K562 (cell line): ENCODE results near the gene CCDC85B. TPM values are rescaled to one million over a fixed set of nuclear protein-coding genes. Genes with fewer than 3 reads are reported as not detected.

Experiments used
- CAMTA2 ChIP-seq: fragments of 250-450 bp; sonication (Bioruptor Pico); conservative IDR thresholded peaks from 2 replicates; pipeline ENCODE4 v1.5.1; 2022
- DDX20 ChIP-seq: fragments of 450-650 bp; IDR thresholded peaks from 2 replicates; pipeline ENCODE4 v1.6.1; 2016; ENCODE audit warnings: missing genetic modification characterization, low read depth, mild to moderate bottlenecking, missing compliant biosample characterization, moderate library complexity
- ELF2 ChIP-seq: fragments of 250-450 bp; sonication (Bioruptor Pico); IDR thresholded peaks from 2 replicates; pipeline ENCODE4 v1.5.0; 2021; ENCODE audit warnings: mild to moderate bottlenecking
- ESRRB ChIP-seq: fragments of 250-450 bp; sonication (Bioruptor Pico); IDR thresholded peaks from 2 replicates; pipeline ENCODE4 v1.5.0; 2020; ENCODE audit warnings: mild to moderate bottlenecking, moderate library complexity, borderline replicate concordance
- HNRNPK ChIP-seq: fragments of 200-400 bp; formaldehyde crosslinking; IDR thresholded peaks from one replicate; pipeline ENCODE4 v1.6.1; 2018; ENCODE audit warnings: mild to moderate bottlenecking, low read depth, low read length; ENCODE audit not compliant: poor library complexity, severe bottlenecking
- MTF1 ChIP-seq: fragments of 250-450 bp; sonication (Bioruptor Pico); IDR thresholded peaks from 2 replicates; pipeline ENCODE4 v1.9.0; 2021; ENCODE audit warnings: moderate library complexity, mild to moderate bottlenecking, inconsistent platforms, borderline replicate concordance
- NCOA1 ChIP-seq: fragments of 450-650 bp; IDR thresholded peaks from 2 replicates; pipeline ENCODE4 v1.6.1; 2016; ENCODE audit warnings: low read depth
- POLR2A ChIP-seq: fragments of 450-650 bp; conservative IDR thresholded peaks from 2 replicates; pipeline ENCODE4 v1.6.1; 2016
- ZNF140 ChIP-seq: fragments of 250-450 bp; sonication (Bioruptor Pico); IDR thresholded peaks from 2 replicates; pipeline ENCODE4 v1.8.0; 2021; ENCODE audit warnings: moderate library complexity, mild to moderate bottlenecking, inconsistent platforms
- polyA plus RNA-seq, 8 experiments: library from polyadenylated mRNA; depleted of rRNA in 4 of 8; stranded (reverse) in 5 of 8; unstranded in 3 of 8; fragments of >200 nt; fragmentation: Nextera tagmentation in 2 of 8; fragmentation: Illumina TruSeq in 1 of 8; extraction: Ambion mirVana in 2 of 8; extraction: Trizol in 1 of 8; gene quantifications; 2 replicates each; pipeline versions ENCODE4 v1.2.1 to v1.2.3, GENCODE V29; 2011 to 2014; ENCODE audit warnings: inconsistent platforms in 1 of 8, missing spikeins in 1 of 8
- total RNA-seq, 7 experiments: library from RNA; depleted of rRNA in 6 of 7; stranded (reverse); fragments of >200 nt in 6 of 7; fragmentation: Illumina TruSeq in 2 of 7; extraction: Trizol in 2 of 7; gene quantifications; 2 replicates each; pipeline versions ENCODE4 v1.2.1 to v1.2.3, GENCODE V29; 2011 to 2021; ENCODE audit warnings: low replicate concordance in 1 of 7
- TF ChIP-seq, protein P1 (sequence below): fragments of 250-450 bp; sonication (Bioruptor Pico); IDR thresholded peaks from 2 replicates; pipeline ENCODE4 v1.8.0; 2022; ENCODE audit warnings: inconsistent platforms
- TF ChIP-seq, protein P2 (sequence below): sonication (generic); formaldehyde crosslinking; IDR thresholded peaks from 2 replicates; pipeline ENCODE4 v1.9.0; 2022; ENCODE audit warnings: mild to moderate bottlenecking, missing genetic modification reagents
- TF ChIP-seq, protein P3 (sequence below), 2 experiments: fragments of 450-650 bp in 1 of 2; IDR thresholded peaks; 2 replicates each; pipeline ENCODE4 v1.6.1; 2011 to 2017; ENCODE audit warnings: low read depth in 2 of 2, antibody characterized with exemption in 1 of 2, borderline replicate concordance in 1 of 2, low read length in 1 of 2, mild to moderate bottlenecking in 1 of 2, mixed read lengths in 1 of 2; ENCODE audit not compliant: control insufficient read depth in 1 of 2
- TF ChIP-seq, protein P4 (sequence below): sonication (generic); formaldehyde crosslinking; IDR thresholded peaks from 2 replicates; pipeline ENCODE4 v1.8.1; 2023; ENCODE audit warnings: mild to moderate bottlenecking, missing genetic modification reagents, moderate library complexity
- TF ChIP-seq, protein P5 (sequence below): fragments of 250-450 bp; sonication (Bioruptor Pico); IDR thresholded peaks from 2 replicates; pipeline ENCODE4 v1.8.0; 2022; ENCODE audit warnings: inconsistent platforms, mild to moderate bottlenecking, moderate library complexity, borderline replicate concordance
- TF ChIP-seq, protein P6 (sequence below), 3 experiments: fragments of 200-800 bp in 1 of 3; fragments of 250-450 bp in 1 of 3; fragments of 450-650 bp in 1 of 3; sonication (Bioruptor Pico) in 1 of 3; sonication (Bioruptor generic) in 1 of 3; formaldehyde crosslinking in 1 of 3; IDR thresholded peaks; 2 replicates each; pipeline versions ENCODE4 v1.6.1 to v1.8.0; 2016 to 2022; ENCODE audit warnings: mild to moderate bottlenecking in 2 of 3, missing genetic modification characterization in 2 of 3, missing compliant biosample characterization in 1 of 3, moderate library complexity in 1 of 3

Gene CCDC85B
- total and polyA plus RNA-seq, 9 of the 15 experiments (the other 6 are each of a cell fraction or from before 2014, with no cell fraction given) = 0.14 to 138 (median 6.2) TPM

DNA sequence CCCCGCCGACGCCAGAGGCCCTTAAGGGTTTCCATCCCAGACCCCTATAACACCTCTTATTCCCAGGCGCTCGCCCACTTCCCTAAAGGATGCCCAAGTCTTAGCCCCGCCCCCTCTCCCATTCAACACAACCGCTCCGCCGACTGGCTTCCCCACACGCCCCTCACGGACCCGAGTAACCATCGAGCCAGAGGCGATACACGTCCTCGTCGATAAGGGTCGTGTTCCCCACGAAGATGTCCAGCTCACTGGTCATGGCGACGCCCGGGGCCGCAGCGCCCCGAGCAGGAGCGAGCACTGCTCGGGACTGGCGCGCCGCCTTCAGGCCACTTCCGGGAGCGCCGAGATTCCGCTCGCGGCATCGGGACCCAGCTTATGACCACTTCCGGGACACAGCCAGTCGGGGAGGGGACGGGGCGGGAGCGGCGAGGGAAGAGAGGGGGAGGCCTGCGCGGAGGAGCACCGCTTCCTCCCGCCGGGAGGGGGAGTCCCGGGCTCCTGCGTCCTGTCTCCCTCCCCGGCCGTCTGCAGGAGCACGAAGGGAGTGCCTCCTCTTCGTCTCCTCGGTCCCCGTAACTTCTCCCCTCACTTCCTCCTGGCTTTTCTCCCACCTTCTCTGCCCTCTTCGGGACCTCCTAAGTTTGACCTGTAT lies 2.2 kb upstream of the CCDC85B start, which contains the start of gene FIBP (continued):
- TF ChIP-seq, protein P1, sequence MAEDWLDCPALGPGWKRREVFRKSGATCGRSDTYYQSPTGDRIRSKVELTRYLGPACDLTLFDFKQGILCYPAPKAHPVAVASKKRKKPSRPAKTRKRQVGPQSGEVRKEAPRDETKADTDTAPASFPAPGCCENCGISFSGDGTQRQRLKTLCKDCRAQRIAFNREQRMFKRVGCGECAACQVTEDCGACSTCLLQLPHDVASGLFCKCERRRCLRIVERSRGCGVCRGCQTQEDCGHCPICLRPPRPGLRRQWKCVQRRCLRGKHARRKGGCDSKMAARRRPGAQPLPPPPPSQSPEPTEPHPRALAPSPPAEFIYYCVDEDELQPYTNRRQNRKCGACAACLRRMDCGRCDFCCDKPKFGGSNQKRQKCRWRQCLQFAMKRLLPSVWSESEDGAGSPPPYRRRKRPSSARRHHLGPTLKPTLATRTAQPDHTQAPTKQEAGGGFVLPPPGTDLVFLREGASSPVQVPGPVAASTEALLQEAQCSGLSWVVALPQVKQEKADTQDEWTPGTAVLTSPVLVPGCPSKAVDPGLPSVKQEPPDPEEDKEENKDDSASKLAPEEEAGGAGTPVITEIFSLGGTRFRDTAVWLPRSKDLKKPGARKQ (CRISPR knock-in tag) = no peak
- TF ChIP-seq ZNF140 (CRISPR knock-in tag) (no peak), MTF1 (no peak), NCOA1 (peak; percentile 17; the same call in 1 of the 2 replicates), HNRNPK (no peak), POLR2A (peak; percentile 89), DDX20 (tag) (no peak), ESRRB (CRISPR knock-in tag) (no peak), ELF2 (CRISPR knock-in tag) (peak; percentile 93), CAMTA2 (CRISPR knock-in tag) (no peak)
- TF ChIP-seq, protein P2, sequence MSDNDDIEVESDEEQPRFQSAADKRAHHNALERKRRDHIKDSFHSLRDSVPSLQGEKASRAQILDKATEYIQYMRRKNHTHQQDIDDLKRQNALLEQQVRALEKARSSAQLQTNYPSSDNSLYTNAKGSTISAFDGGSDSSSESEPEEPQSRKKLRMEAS (CRISPR knock-in tag) = no peak; the same call in 1 of the 2 replicates
- TF ChIP-seq, protein P3, sequence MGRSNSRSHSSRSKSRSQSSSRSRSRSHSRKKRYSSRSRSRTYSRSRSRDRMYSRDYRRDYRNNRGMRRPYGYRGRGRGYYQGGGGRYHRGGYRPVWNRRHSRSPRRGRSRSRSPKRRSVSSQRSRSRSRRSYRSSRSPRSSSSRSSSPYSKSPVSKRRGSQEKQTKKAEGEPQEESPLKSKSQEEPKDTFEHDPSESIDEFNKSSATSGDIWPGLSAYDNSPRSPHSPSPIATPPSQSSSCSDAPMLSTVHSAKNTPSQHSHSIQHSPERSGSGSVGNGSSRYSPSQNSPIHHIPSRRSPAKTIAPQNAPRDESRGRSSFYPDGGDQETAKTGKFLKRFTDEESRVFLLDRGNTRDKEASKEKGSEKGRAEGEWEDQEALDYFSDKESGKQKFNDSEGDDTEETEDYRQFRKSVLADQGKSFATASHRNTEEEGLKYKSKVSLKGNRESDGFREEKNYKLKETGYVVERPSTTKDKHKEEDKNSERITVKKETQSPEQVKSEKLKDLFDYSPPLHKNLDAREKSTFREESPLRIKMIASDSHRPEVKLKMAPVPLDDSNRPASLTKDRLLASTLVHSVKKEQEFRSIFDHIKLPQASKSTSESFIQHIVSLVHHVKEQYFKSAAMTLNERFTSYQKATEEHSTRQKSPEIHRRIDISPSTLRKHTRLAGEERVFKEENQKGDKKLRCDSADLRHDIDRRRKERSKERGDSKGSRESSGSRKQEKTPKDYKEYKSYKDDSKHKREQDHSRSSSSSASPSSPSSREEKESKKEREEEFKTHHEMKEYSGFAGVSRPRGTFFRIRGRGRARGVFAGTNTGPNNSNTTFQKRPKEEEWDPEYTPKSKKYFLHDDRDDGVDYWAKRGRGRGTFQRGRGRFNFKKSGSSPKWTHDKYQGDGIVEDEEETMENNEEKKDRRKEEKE (IDR thresholded peaks at IDR 0.05; ENCODE audit: borderline replicate concordance in 1 of 2, control insufficient read depth in 1 of 2, low read depth in 2 of 2, low read length in 1 of 2) = no peak
- TF ChIP-seq, protein P4, sequence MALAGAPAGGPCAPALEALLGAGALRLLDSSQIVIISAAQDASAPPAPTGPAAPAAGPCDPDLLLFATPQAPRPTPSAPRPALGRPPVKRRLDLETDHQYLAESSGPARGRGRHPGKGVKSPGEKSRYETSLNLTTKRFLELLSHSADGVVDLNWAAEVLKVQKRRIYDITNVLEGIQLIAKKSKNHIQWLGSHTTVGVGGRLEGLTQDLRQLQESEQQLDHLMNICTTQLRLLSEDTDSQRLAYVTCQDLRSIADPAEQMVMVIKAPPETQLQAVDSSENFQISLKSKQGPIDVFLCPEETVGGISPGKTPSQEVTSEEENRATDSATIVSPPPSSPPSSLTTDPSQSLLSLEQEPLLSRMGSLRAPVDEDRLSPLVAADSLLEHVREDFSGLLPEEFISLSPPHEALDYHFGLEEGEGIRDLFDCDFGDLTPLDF (CRISPR knock-in tag) = no peak
- TF ChIP-seq, protein P5, sequence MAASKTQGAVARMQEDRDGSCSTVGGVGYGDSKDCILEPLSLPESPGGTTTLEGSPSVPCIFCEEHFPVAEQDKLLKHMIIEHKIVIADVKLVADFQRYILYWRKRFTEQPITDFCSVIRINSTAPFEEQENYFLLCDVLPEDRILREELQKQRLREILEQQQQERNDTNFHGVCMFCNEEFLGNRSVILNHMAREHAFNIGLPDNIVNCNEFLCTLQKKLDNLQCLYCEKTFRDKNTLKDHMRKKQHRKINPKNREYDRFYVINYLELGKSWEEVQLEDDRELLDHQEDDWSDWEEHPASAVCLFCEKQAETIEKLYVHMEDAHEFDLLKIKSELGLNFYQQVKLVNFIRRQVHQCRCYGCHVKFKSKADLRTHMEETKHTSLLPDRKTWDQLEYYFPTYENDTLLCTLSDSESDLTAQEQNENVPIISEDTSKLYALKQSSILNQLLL (CRISPR knock-in tag) = no peak
- TF ChIP-seq, protein P6, sequence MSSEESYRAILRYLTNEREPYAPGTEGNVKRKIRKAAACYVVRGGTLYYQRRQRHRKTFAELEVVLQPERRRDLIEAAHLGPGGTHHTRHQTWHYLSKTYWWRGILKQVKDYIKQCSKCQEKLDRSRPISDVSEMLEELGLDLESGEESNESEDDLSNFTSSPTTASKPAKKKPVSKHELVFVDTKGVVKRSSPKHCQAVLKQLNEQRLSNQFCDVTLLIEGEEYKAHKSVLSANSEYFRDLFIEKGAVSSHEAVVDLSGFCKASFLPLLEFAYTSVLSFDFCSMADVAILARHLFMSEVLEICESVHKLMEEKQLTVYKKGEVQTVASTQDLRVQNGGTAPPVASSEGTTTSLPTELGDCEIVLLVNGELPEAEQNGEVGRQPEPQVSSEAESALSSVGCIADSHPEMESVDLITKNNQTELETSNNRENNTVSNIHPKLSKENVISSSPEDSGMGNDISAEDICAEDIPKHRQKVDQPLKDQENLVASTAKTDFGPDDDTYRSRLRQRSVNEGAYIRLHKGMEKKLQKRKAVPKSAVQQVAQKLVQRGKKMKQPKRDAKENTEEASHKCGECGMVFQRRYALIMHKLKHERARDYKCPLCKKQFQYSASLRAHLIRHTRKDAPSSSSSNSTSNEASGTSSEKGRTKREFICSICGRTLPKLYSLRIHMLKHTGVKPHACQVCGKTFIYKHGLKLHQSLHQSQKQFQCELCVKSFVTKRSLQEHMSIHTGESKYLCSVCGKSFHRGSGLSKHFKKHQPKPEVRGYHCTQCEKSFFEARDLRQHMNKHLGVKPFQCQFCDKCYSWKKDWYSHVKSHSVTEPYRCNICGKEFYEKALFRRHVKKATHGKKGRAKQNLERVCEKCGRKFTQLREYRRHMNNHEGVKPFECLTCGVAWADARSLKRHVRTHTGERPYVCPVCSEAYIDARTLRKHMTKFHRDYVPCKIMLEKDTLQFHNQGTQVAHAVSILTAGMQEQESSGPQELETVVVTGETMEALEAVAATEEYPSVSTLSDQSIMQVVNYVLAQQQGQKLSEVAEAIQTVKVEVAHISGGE (CRISPR knock-in tag; IDR thresholded peaks at IDR 0.05) = peak; percentile 71 to 95 (median 79); a peak in 5 of 6 replicates
